Neural cell (in vitro differentiated cells): ENCODE results near the gene RNF212. TPM values are rescaled to one million over a fixed set of nuclear protein-coding genes. Genes with fewer than 3 reads are reported as not detected.

Experiments
- H2AFZ ChIP-seq: fragments of 200-600, 300-800 bp; sonication (generic), shearing (Covaris generic); 2 replicates; pipeline ENCODE4 v1.6.0; 2014; ENCODE audit warnings: low read depth, mild to moderate bottlenecking, antibody characterized with exemption, low read length, moderate library complexity
- H3F3A ChIP-seq: fragments of 200-600 bp; shearing (Covaris generic); 2 replicates; pipeline ENCODE4 v1.6.1; 2016; ENCODE audit warnings: mild to moderate bottlenecking, moderate library complexity, mixed read lengths, antibody characterized with exemption, low read length; ENCODE audit not compliant: insufficient read depth, poor library complexity, severe bottlenecking
- H3K27ac ChIP-seq: fragments of 200-600, 300-800 bp; sonication (generic), shearing (Covaris generic); 2 replicates; pipeline ENCODE4 v1.5.1; 2014; ENCODE audit warnings: mild to moderate bottlenecking, low read length, moderate library complexity
- H3K27me3 ChIP-seq: fragments of 300-800, 200-600 bp; sonication (generic), shearing (Covaris generic); 2 replicates; pipeline ENCODE4 v1.6.0; 2014; ENCODE audit warnings: mild to moderate bottlenecking, low read depth, low read length, moderate library complexity; ENCODE audit not compliant: insufficient read depth
- H3K36me3 ChIP-seq: fragments of 300-800, 200-600 bp; sonication (generic), shearing (Covaris generic); 2 replicates; pipeline ENCODE4 v1.5.1; 2014; ENCODE audit warnings: mild to moderate bottlenecking, antibody characterized with exemption, low read length, moderate library complexity; ENCODE audit not compliant: insufficient read depth
- H3K4me2 ChIP-seq: fragments of 300-800, 200-600 bp; sonication (generic), shearing (Covaris generic); 2 replicates; pipeline ENCODE4 v1.6.0; 2014; ENCODE audit warnings: mild to moderate bottlenecking, low read length
- H3K4me3 ChIP-seq: fragments of 300-800, 200-600 bp; sonication (generic), shearing (Covaris generic); 2 replicates; pipeline ENCODE4 v1.5.1; 2014; ENCODE audit warnings: mild to moderate bottlenecking, low read length, moderate library complexity
- H3K79me2 ChIP-seq: fragments of 200-600 bp; shearing (Covaris generic); replicated peaks from 2 replicates; pipeline ENCODE4 v1.6.0; 2014; ENCODE audit warnings: mild to moderate bottlenecking, low read length, moderate library complexity; ENCODE audit not compliant: insufficient read depth
- H3K9ac ChIP-seq: fragments of 300-800, 200-600 bp; sonication (generic), shearing (Covaris generic); 2 replicates; pipeline ENCODE4 v1.6.1; 2016; ENCODE audit warnings: mild to moderate bottlenecking, low read length, mixed read lengths
- H3K9me2 ChIP-seq: fragments of 200-600 bp; shearing (Covaris generic); 2 replicates; pipeline ENCODE4 v1.6.1; 2016; ENCODE audit warnings: mild to moderate bottlenecking, low read length, mixed read lengths; ENCODE audit not compliant: insufficient read depth
- H3K9me3 ChIP-seq: fragments of 200-600, 300-800 bp; sonication (generic), shearing (Covaris generic); 2 replicates; pipeline ENCODE4 v1.6.1; 2016; ENCODE audit warnings: mild to moderate bottlenecking, mixed run types, low read length, moderate library complexity, mixed read lengths
- H4K20me1 ChIP-seq: fragments of 200-600 bp; shearing (Covaris generic); 2 replicates; pipeline ENCODE4 v1.6.1; 2016; ENCODE audit warnings: mild to moderate bottlenecking, mixed run types; ENCODE audit not compliant: insufficient read depth
- CTCF ChIP-seq: fragments of 450-650 bp; IDR thresholded peaks from 2 replicates; pipeline ENCODE4 v1.5.1; 2014; ENCODE audit warnings: antibody characterized with exemption, mild to moderate bottlenecking, moderate library complexity; ENCODE audit not compliant: poor library complexity, severe bottlenecking
- EP300 ChIP-seq: fragments of 450-650 bp; conservative IDR thresholded peaks from 2 replicates; pipeline ENCODE4 v1.6.1; 2014; ENCODE audit warnings: antibody characterized with exemption, mild to moderate bottlenecking, moderate library complexity; ENCODE audit not compliant: poor library complexity, severe bottlenecking
- EZH2 ChIP-seq: fragments of 200-600, 300-800 bp; shearing (Covaris generic), sonication (generic); IDR thresholded peaks from 2 replicates; pipeline ENCODE4 v1.6.1; 2014; ENCODE audit warnings: antibody characterized with exemption, low read length, borderline replicate concordance, mild to moderate bottlenecking; ENCODE audit not compliant: insufficient read depth, poor library complexity, severe bottlenecking
- MXI1 ChIP-seq: fragments of 450-650 bp; conservative IDR thresholded peaks from 2 replicates; pipeline ENCODE4 v1.6.1; 2014; ENCODE audit warnings: antibody characterized with exemption, mild to moderate bottlenecking; ENCODE audit not compliant: poor library complexity, severe bottlenecking
- POLR2AphosphoS5 ChIP-seq: IDR thresholded peaks from 2 replicates; pipeline ENCODE4 v1.6.1; 2012
- RAD21 ChIP-seq: fragments of 450-650 bp; conservative IDR thresholded peaks from 2 replicates; pipeline ENCODE4 v1.6.1; 2014; ENCODE audit warnings: antibody characterized with exemption, mild to moderate bottlenecking, moderate library complexity
- REST ChIP-seq: IDR thresholded peaks from 2 replicates; pipeline ENCODE4 v1.6.1; 2012; ENCODE audit warnings: borderline replicate concordance
- SMC3 ChIP-seq: fragments of 450-650 bp; conservative IDR thresholded peaks from 2 replicates; pipeline ENCODE4 v1.6.1; 2014; ENCODE audit warnings: antibody characterized with exemption, mild to moderate bottlenecking, moderate library complexity; ENCODE audit not compliant: poor library complexity
- TAF1 ChIP-seq: IDR thresholded peaks from 2 replicates; pipeline ENCODE4 v1.6.1; 2012; ENCODE audit warnings: low read depth
- polyA plus RNA-seq: library from polyadenylated mRNA; depleted of rRNA; stranded (reverse); fragments of >200 nt; gene quantifications from 2 replicates; pipeline ENCODE4 v1.2.3, GENCODE V29; 2014

Gene RNF212
- polyA plus RNA-seq, 1 donor from 2014 or later = 1.5 TPM

- Histone ChIP-seq H4K20me1 (no peaks in the 10 kb centered on the region), H3K4me3 (no peak overlapping the region), H3K79me2 (no peaks in the 10 kb centered on the region), H3K9me2 (no peaks in the 10 kb centered on the region), H3K27ac (no peak overlapping the region), H3K9ac (no peak overlapping the region), H3K36me3 (no peaks in the 10 kb centered on the region), H3K4me2 (no peak overlapping the region), H3K27me3 (no peaks in the 10 kb centered on the region), H2AFZ (no peak overlapping the region), H3F3A (no peaks in the 10 kb centered on the region), H3K9me3 (no peaks in the 10 kb centered on the region)
- TF ChIP-seq EP300 = no peak
- no peak for TF ChIP-seq REST
- no peak for TF ChIP-seq MXI1
- no peak for TF ChIP-seq EZH2
- no peak for TF ChIP-seq POLR2AphosphoS5
- TF ChIP-seq TAF1 = no peak
- TF ChIP-seq SMC3 = no peak
- TF ChIP-seq RAD21 = no peak
- no peak for TF ChIP-seq CTCF
Measured at GRCh38 chr4:1115528-1116293, 2.3 kb upstream of the RNF212 start.

- Histone ChIP-seq H3K27ac (no peak overlapping the region), H3K9me2 (no peaks in the 10 kb centered on the region), H3K36me3 (no peaks in the 10 kb centered on the region), H3K9ac (no peak overlapping the region), H3K4me2 (no peak overlapping the region), H4K20me1 (no peaks in the 10 kb centered on the region), H2AFZ (no peak overlapping the region), H3K79me2 (no peaks in the 10 kb centered on the region), H3K27me3 (no peaks in the 10 kb centered on the region), H3F3A (no peaks in the 10 kb centered on the region), H3K9me3 (no peaks in the 10 kb centered on the region), H3K4me3 (no peak overlapping the region)
- no peak for TF ChIP-seq EZH2
- TF ChIP-seq POLR2AphosphoS5 = no peak
- no peak for TF ChIP-seq SMC3
- TF ChIP-seq RAD21 = no peak
Measured at GRCh38 chr4:1112821-1113182, 562 bp downstream of the RNF212 start.
